GM12875 (cell line): ENCODE data around the gene SYNDIG1.

Experiments used
- H3K4me3 ChIP-seq: one replicate; pipeline ENCODE4 v1.5.1; 2011; ENCODE audit warnings: low read depth, low read length, control low read depth
- TF ChIP-seq, protein P1 (sequence below): IDR thresholded peaks from 2 replicates; pipeline ENCODE4 v1.5.1; 2011; ENCODE audit warnings: low read depth, mild to moderate bottlenecking, control low read depth, inconsistent platforms, low read length, moderate library complexity, borderline replicate concordance; ENCODE audit not compliant: insufficient read depth

The SYNDIG1 gene

DNA sequence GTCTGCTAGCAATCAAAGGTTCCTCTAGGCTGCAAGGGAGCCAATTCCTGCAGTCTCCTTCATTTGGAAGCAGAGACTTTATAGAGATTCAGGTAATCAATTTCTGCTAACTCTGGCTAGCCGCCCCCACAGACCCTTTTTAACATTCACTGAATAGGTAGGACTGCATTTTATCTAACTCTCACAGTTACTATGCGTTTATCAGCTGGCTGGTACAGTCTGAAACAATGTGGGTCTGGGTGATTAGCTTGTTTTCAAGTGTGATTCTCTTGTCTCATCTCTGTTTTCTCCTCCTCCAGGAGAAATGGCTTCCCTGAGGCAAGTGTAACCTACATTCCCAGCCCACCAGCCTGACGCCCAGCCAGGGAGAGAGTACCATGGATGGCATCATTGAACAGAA is 73.3 kb downstream of the SYNDIG1 start:
- no peak overlapping the region for H3K4me3 ChIP-seq
- TF ChIP-seq, protein P1, sequence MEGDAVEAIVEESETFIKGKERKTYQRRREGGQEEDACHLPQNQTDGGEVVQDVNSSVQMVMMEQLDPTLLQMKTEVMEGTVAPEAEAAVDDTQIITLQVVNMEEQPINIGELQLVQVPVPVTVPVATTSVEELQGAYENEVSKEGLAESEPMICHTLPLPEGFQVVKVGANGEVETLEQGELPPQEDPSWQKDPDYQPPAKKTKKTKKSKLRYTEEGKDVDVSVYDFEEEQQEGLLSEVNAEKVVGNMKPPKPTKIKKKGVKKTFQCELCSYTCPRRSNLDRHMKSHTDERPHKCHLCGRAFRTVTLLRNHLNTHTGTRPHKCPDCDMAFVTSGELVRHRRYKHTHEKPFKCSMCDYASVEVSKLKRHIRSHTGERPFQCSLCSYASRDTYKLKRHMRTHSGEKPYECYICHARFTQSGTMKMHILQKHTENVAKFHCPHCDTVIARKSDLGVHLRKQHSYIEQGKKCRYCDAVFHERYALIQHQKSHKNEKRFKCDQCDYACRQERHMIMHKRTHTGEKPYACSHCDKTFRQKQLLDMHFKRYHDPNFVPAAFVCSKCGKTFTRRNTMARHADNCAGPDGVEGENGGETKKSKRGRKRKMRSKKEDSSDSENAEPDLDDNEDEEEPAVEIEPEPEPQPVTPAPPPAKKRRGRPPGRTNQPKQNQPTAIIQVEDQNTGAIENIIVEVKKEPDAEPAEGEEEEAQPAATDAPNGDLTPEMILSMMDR = no peak

DNA sequence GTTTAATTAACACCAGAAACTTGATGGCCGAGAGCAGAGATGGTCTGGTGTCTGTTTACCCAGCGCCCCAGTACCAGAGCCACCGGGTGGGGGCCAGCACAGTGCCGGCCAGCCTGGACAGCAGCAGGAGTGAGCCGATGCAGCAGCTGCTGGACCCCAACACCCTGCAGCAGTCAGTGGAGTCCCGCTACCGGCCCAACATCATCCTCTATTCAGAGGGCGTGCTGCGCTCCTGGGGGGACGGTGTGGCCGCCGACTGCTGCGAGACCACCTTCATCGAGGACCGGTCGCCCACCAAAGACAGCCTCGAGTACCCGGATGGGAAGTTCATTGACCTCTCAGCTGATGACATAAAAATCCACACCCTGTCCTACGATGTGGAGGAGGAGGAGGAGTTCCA is 73.7 kb downstream of the SYNDIG1 start:
- TF ChIP-seq, protein P1 = no peak

DNA sequence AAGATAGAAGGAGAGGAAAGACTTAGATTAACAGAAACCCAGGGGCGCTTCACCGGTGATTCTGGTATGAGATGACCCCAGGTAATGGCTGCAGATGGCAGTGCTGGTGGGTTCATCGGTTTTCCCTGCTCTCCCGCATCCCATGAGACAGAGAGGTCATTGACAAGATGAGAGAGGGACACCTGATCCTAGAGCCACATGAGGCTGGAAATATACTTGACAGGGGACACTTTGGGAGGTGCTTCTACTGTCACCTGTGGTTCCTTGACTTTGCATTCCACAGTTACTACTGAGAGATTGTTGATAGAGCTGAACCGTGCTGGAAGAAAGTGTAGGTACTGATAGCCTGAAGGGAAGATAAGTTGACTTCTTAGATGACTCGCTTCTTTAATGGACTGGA is 74.3 kb downstream of the SYNDIG1 start:
- H3K4me3 ChIP-seq = no peak overlapping the region
- TF ChIP-seq, protein P1 = no peak

More for the DNA sequence above, 73.7 kb downstream of the SYNDIG1 start:
- no peak overlapping the region for H3K4me3 ChIP-seq

DNA sequence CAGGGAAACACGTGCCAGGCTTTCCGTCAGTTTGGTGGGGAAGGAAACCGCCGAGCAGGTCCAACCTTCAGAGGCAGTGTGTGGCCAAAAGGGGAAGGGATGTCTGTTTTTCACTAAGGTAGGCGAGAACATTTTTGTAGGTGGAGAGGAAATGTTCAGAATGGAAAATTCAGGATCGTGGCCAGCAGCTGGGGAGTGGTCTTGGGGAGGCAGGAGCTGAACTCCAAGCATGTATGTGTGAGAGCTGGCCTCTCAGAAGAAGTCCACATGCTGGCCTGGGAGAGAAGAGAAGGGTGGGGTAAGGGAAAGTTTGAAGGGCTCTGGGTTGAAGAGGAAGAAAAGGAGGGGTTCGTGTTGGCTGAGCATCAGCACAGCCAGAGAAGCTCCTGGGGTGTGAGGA is 74.9 kb downstream of the SYNDIG1 start:
- TF ChIP-seq, protein P1 = no peak

DNA sequence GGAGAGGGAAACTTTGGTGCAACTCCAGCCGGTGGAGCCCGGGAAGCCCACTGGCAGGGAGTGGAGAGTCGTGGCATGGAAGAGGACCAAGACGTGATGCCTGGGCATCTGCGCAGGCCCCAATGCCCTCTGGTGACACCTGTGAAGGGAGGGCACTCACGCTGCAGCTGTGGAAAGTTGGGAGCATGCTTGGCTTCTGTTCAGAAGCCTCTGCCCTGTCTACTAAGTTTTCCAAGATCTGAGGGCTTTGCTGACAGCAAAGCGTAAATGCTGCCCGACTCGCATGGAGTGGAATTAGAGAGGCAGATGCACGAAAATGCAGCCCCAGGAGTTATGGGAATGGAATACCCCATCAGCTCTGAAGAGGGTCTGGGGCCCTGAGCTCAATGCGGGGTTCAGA is 75.7 kb downstream of the SYNDIG1 start:
- TF ChIP-seq, protein P1 = no peak
- H3K4me3 ChIP-seq = no peak overlapping the region

More for the DNA sequence above, 74.9 kb downstream of the SYNDIG1 start:
- H3K4me3 ChIP-seq = no peak overlapping the region

DNA sequence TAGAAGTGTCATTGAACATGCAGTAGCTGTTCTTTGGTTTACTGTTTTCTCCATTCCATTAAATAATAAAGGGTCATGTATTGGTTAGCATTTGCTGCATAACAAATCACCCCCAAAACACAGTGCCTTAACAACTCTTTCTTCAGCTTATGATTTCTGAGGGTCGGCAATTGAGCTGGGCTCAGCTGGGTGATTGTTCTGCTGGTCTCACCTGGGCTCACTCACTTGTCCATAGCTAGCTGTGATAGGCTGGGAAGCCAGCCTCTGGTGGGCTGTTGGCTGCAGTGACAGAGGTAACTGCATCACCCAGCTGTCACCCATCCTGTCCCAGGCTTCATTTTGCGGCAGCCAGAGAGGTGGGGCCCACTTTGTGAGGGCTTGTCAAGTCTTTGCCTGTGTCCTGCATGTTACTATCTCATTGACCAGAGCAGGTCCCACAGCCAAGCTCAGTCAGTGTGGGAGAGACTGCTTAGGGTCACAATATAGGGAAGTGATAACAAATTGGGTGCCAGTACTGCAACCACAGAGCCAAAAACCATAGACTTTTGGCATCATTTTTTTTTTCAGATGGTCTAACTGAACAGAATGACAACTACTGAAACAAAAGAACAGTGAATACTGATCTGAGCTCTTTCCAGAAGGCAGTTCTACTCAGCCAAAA is 76.9 kb downstream of the SYNDIG1 start:
- TF ChIP-seq, protein P1 = no peak
- H3K4me3 ChIP-seq = no peak overlapping the region

DNA sequence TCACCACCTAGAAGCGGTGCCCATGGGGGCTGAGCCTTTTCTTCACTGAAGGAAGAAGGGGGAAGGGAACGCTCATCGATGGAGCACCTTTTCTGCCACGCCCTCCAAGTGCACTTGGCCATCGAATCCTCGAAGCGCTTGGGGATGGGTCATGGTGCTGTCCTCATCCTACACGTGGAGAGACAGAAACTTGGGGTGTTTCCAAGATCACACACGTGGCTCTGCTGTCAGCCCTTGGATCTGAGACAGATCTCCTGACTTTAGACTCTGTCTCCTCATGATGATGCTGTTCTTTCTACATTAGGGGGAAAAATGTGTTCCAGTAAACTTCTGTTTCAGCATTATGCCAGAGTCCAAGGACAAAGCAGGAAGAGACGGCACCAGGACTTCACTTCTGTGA is 78.5 kb downstream of the SYNDIG1 start:
- TF ChIP-seq, protein P1 = no peak
- no peak overlapping the region for H3K4me3 ChIP-seq
